Measurements from ENCODE around the gene GALNT2. TPM values are rescaled to one million over a fixed set of nuclear protein-coding genes. Genes with fewer than 3 reads are reported as not detected.

Gene GALNT2
- total RNA-seq, 3 donors from 2014 or later, result 83.9 to 101 (median 89.1) TPM

GRCh38 chr1:230147253-230148125, 80.5 kb downstream of the GALNT2 start:
- H3K27me3 Mint-ChIP-seq (ENCODE audit: low read depth), result no peaks in the 10 kb centered on the region
- no peaks in the 10 kb centered on the region for H3K9me3 Mint-ChIP-seq
- peaks cover 2% of the 10 kb centered on the region for H3K36me3 Mint-ChIP-seq (ENCODE audit: insufficient read depth)
- no peak for ATAC-seq
- no peak for DNase-seq
- H3K4me3 Mint-ChIP-seq, result no peak overlapping the region
- peaks cover 59% of the 10 kb centered on the region for H3K4me1 Mint-ChIP-seq (ENCODE audit: low read depth)

GRCh38 chr1:230148126-230148652, 81.2 kb downstream of the GALNT2 start:
- H3K27me3 Mint-ChIP-seq (ENCODE audit: low read depth), result no peaks in the 10 kb centered on the region
- no peak for DNase-seq
- H3K9me3 Mint-ChIP-seq, result no peaks in the 10 kb centered on the region
- H3K36me3 Mint-ChIP-seq (ENCODE audit: insufficient read depth), result peaks cover 2% of the 10 kb centered on the region
- ATAC-seq, result no peak
- no peak overlapping the region for H3K4me3 Mint-ChIP-seq
- peaks cover 55% of the 10 kb centered on the region for H3K4me1 Mint-ChIP-seq (ENCODE audit: low read depth)

GRCh38 chr1:230148768-230149469, 81.9 kb downstream of the GALNT2 start:
- Mint-ChIP-seq H3K4me3 (no peak overlapping the region), H3K9me3 (no peaks in the 10 kb centered on the region), H3K4me1 (ENCODE audit: low read depth) (peaks cover 52% of the 10 kb centered on the region), H3K27me3 (ENCODE audit: low read depth) (no peaks in the 10 kb centered on the region), H3K36me3 (ENCODE audit: insufficient read depth) (peaks cover 2% of the 10 kb centered on the region)
- DNase-seq (no peak), ATAC-seq (no peak)

GRCh38 chr1:230149751-230150584, 82.9 kb downstream of the GALNT2 start:
- H3K4me1 Mint-ChIP-seq (ENCODE audit: low read depth), result peaks cover 42% of the 10 kb centered on the region
- ATAC-seq (peak; percentile 12 to 28), DNase-seq (no peak)
- H3K36me3 Mint-ChIP-seq (ENCODE audit: insufficient read depth), result peaks cover 2% of the 10 kb centered on the region
- H3K9me3 Mint-ChIP-seq, result no peaks in the 10 kb centered on the region
- no peak overlapping the region for H3K4me3 Mint-ChIP-seq
- H3K27me3 Mint-ChIP-seq (ENCODE audit: low read depth), result no peaks in the 10 kb centered on the region

GRCh38 chr1:230150615-230151014, 83.6 kb downstream of the GALNT2 start:
- Mint-ChIP-seq H3K9me3 (no peaks in the 10 kb centered on the region), H3K36me3 (ENCODE audit: insufficient read depth) (peaks cover 3% of the 10 kb centered on the region), H3K27me3 (ENCODE audit: low read depth) (no peaks in the 10 kb centered on the region), H3K4me1 (ENCODE audit: low read depth) (peaks cover 38% of the 10 kb centered on the region), H3K4me3 (no peak overlapping the region)
- DNase-seq (no peak), ATAC-seq (no peak)

- no peak for ATAC-seq
- Mint-ChIP-seq H3K27me3 (ENCODE audit: low read depth) (no peaks in the 10 kb centered on the region), H3K4me3 (no peak overlapping the region), H3K9me3 (no peaks in the 10 kb centered on the region), H3K4me1 (ENCODE audit: low read depth) (peaks cover 35% of the 10 kb centered on the region), H3K36me3 (ENCODE audit: insufficient read depth) (peaks cover 4% of the 10 kb centered on the region)
- no peak for DNase-seq
Observed at GRCh38 chr1:230151924-230152468, 85.0 kb downstream of the GALNT2 start.

GRCh38 chr1:230152999-230153398, 86.0 kb downstream of the GALNT2 start:
- Mint-ChIP-seq H3K9me3 (no peaks in the 10 kb centered on the region), H3K4me1 (ENCODE audit: low read depth) (peaks cover 31% of the 10 kb centered on the region), H3K4me3 (no peak overlapping the region)

GRCh38 chr1:230153641-230154296, 86.7 kb downstream of the GALNT2 start:
- Mint-ChIP-seq H3K4me1 (ENCODE audit: low read depth) (peaks cover 31% of the 10 kb centered on the region), H3K27me3 (ENCODE audit: low read depth) (no peaks in the 10 kb centered on the region), H3K4me3 (no peak overlapping the region), H3K36me3 (ENCODE audit: insufficient read depth) (peaks cover 2% of the 10 kb centered on the region), H3K9me3 (no peaks in the 10 kb centered on the region)
- ATAC-seq (no peak), DNase-seq (no peak)

More at GRCh38 chr1:230152999-230153398, 86.0 kb downstream of the GALNT2 start:
- no peak for ATAC-seq
- Mint-ChIP-seq H3K36me3 (ENCODE audit: insufficient read depth) (peaks cover 2% of the 10 kb centered on the region), H3K27me3 (ENCODE audit: low read depth) (no peaks in the 10 kb centered on the region)
- no peak for DNase-seq

- no peak for DNase-seq
- peaks cover 2% of the 10 kb centered on the region for H3K36me3 Mint-ChIP-seq (ENCODE audit: insufficient read depth)
- ATAC-seq, result no peak
- H3K4me3 Mint-ChIP-seq, result no peak overlapping the region
- H3K27me3 Mint-ChIP-seq (ENCODE audit: low read depth), result no peaks in the 10 kb centered on the region
- no peaks in the 10 kb centered on the region for H3K9me3 Mint-ChIP-seq
- peaks cover 24% of the 10 kb centered on the region for H3K4me1 Mint-ChIP-seq (ENCODE audit: low read depth)
Observed at GRCh38 chr1:230155021-230155420, 88.0 kb downstream of the GALNT2 start.

GRCh38 chr1:230156068-230156467, 89.0 kb downstream of the GALNT2 start:
- Mint-ChIP-seq H3K4me1 (ENCODE audit: low read depth) (peaks cover 26% of the 10 kb centered on the region), H3K4me3 (no peak overlapping the region), H3K36me3 (ENCODE audit: insufficient read depth) (peaks cover 2% of the 10 kb centered on the region), H3K27me3 (ENCODE audit: low read depth) (no peaks in the 10 kb centered on the region), H3K9me3 (no peaks in the 10 kb centered on the region)
- no peak for ATAC-seq
- DNase-seq, result no peak

GRCh38 chr1:230156536-230156935, 89.5 kb downstream of the GALNT2 start:
- no peak overlapping the region for H3K4me3 Mint-ChIP-seq
- peaks cover 26% of the 10 kb centered on the region for H3K4me1 Mint-ChIP-seq (ENCODE audit: low read depth)
- peaks cover 2% of the 10 kb centered on the region for H3K36me3 Mint-ChIP-seq (ENCODE audit: insufficient read depth)

GRCh38 chr1:230157420-230158390, 90.7 kb downstream of the GALNT2 start:
- Mint-ChIP-seq H3K4me1 (ENCODE audit: low read depth) (peaks cover 22% of the 10 kb centered on the region), H3K9me3 (no peaks in the 10 kb centered on the region)

More at GRCh38 chr1:230156536-230156935, 89.5 kb downstream of the GALNT2 start:
- H3K9me3 Mint-ChIP-seq, result no peaks in the 10 kb centered on the region
- DNase-seq (no peak), ATAC-seq (no peak)
- H3K27me3 Mint-ChIP-seq (ENCODE audit: low read depth), result no peaks in the 10 kb centered on the region

More at GRCh38 chr1:230157420-230158390, 90.7 kb downstream of the GALNT2 start:
- ATAC-seq (no peak), DNase-seq (no peak)
- no peaks in the 10 kb centered on the region for H3K27me3 Mint-ChIP-seq (ENCODE audit: low read depth)
- no peak overlapping the region for H3K4me3 Mint-ChIP-seq
- peaks cover 2% of the 10 kb centered on the region for H3K36me3 Mint-ChIP-seq (ENCODE audit: insufficient read depth)

Data from activated T-cell treated with anti-CD3 and anti-CD28 coated beads, Interleukin-2, amount 50 U/mL, for 4 hours (primary cell).